Liver (tissue), 9 donors: ENCODE measurements around the gene HTR5A. TPM values are rescaled to one million over a fixed set of nuclear protein-coding genes. Genes with fewer than 3 reads are reported as not detected.

Experiments used
- DNase-seq: peaks from one replicate; pipeline ENCODE4 v3.0.0-alpha.2; 2017; ENCODE audit warnings: low spot score
- H3K27ac ChIP-seq, 2 donors: one replicate each; pipeline ENCODE4 v1.7.0; 2013; ENCODE audit warnings: inconsistent platforms in 2 of 2, low read length in 2 of 2, control low read depth in 1 of 2, low read depth in 1 of 2, mild to moderate bottlenecking in 1 of 2
- H3K27me3 ChIP-seq, 4 donors: one replicate each; pipeline versions ENCODE4 v1.6.1 to v1.7.0; 2013; ENCODE audit warnings: low read length in 3 of 4, inconsistent platforms in 1 of 4, mild to moderate bottlenecking in 1 of 4, moderate library complexity in 1 of 4; ENCODE audit not compliant: control insufficient read depth in 4 of 4, insufficient read depth in 4 of 4
- H3K36me3 ChIP-seq, 4 donors: one replicate each; pipeline versions ENCODE4 v1.6.1 to v1.7.0; 2013; ENCODE audit warnings: low read length in 3 of 4, mild to moderate bottlenecking in 3 of 4, low read depth in 1 of 4, moderate library complexity in 1 of 4; ENCODE audit not compliant: control insufficient read depth in 4 of 4, insufficient read depth in 3 of 4
- H3K4me1 ChIP-seq, 4 donors: one replicate each; pipeline versions ENCODE4 v1.6.1 to v1.7.0; 2013; ENCODE audit warnings: low read length in 3 of 4, mild to moderate bottlenecking in 3 of 4, moderate library complexity in 1 of 4; ENCODE audit not compliant: control insufficient read depth in 4 of 4, insufficient read depth in 4 of 4
- H3K4me3 ChIP-seq, 3 donors: one replicate each; pipeline versions ENCODE4 v1.6.1 to v1.7.0; 2013; ENCODE audit warnings: low read length in 3 of 3, control low read depth in 1 of 3, low read depth in 1 of 3, mild to moderate bottlenecking in 1 of 3
- H3K9ac ChIP-seq, 2 donors: one replicate each; pipeline ENCODE4 v1.7.0; 2013; ENCODE audit warnings: low read length in 2 of 2, mild to moderate bottlenecking in 2 of 2, moderate library complexity in 2 of 2, control low read depth in 1 of 2, low read depth in 1 of 2
- H3K9me3 ChIP-seq, 4 donors: one replicate each; pipeline versions ENCODE4 v1.6.1 to v1.7.0; 2013; ENCODE audit warnings: low read length in 3 of 4; ENCODE audit not compliant: control insufficient read depth in 4 of 4
- HNF4A ChIP-seq, 2 donors: conservative IDR thresholded peaks; 2 replicates each; pipeline ENCODE4 v1.6.1; 2016; ENCODE audit warnings: antibody characterized with exemption in 2 of 2, mild to moderate bottlenecking in 2 of 2
- HNF4G ChIP-seq: IDR thresholded peaks from 2 replicates; pipeline ENCODE4 v1.6.1; 2016; ENCODE audit warnings: antibody characterized with exemption
- MAX ChIP-seq: IDR thresholded peaks from 2 replicates; pipeline ENCODE4 v1.6.1; 2016; ENCODE audit warnings: antibody characterized with exemption
- NR2F2 ChIP-seq: IDR thresholded peaks from 2 replicates; pipeline ENCODE4 v1.6.1; 2016; ENCODE audit warnings: antibody characterized with exemption
- RAD21 ChIP-seq, 2 donors: IDR thresholded peaks; 2 replicates each; pipeline ENCODE4 v1.6.1; 2016; ENCODE audit warnings: antibody characterized with exemption in 2 of 2, mild to moderate bottlenecking in 2 of 2
- REST ChIP-seq: IDR thresholded peaks from 2 replicates; pipeline ENCODE4 v1.6.1; 2016; ENCODE audit warnings: antibody characterized with exemption, mild to moderate bottlenecking
- RXRA ChIP-seq, 2 donors: IDR thresholded peaks; 2 replicates each; pipeline ENCODE4 v1.6.1; 2017 to 2018; ENCODE audit warnings: antibody characterized with exemption in 2 of 2, mild to moderate bottlenecking in 1 of 2
- WGBS: extraction: QIAGEN DNeasy Blood & Tissue Kit; methylation state at CpG from one replicate; pipeline ENCODE4 v1.1.7; 2013; 5-methylcytosine and 5-hydroxymethylcytosine counted together
- polyA plus RNA-seq, 2 donors: library from polyadenylated mRNA; stranded (reverse) in 1 of 2; unstranded in 1 of 2; fragments of 200-250 nt in 1 of 2; fragments of >200 nt in 1 of 2; fragmentation: Nextera tagmentation in 1 of 2; extraction: Ambion mirVana in 1 of 2; gene quantifications; one replicate each; pipeline versions ENCODE4 v1.2.1 to v1.2.3, GENCODE V29; 2013 to 2015
- total RNA-seq, 2 donors: library from RNA; depleted of rRNA; stranded (reverse); fragments of >200 nt; gene quantifications; one replicate each; pipeline ENCODE4 v1.2.3, GENCODE V29; 2014
- TF ChIP-seq, protein P1 (sequence below): fragments of 150-350 bp; IDR thresholded peaks from 2 replicates; pipeline ENCODE4 v1.5.1; 2017; ENCODE audit warnings: improper control_type of control experiment, low read depth, low read length; ENCODE audit not compliant: missing input control
- donor health status: healthy.
- donor health status: healthy.
- donor health status: healthy.
- donor health status: healthy.
- donor health status: healthy.

The HTR5A gene
- not detected for total RNA-seq
- polyA plus RNA-seq = not detected

DNA sequence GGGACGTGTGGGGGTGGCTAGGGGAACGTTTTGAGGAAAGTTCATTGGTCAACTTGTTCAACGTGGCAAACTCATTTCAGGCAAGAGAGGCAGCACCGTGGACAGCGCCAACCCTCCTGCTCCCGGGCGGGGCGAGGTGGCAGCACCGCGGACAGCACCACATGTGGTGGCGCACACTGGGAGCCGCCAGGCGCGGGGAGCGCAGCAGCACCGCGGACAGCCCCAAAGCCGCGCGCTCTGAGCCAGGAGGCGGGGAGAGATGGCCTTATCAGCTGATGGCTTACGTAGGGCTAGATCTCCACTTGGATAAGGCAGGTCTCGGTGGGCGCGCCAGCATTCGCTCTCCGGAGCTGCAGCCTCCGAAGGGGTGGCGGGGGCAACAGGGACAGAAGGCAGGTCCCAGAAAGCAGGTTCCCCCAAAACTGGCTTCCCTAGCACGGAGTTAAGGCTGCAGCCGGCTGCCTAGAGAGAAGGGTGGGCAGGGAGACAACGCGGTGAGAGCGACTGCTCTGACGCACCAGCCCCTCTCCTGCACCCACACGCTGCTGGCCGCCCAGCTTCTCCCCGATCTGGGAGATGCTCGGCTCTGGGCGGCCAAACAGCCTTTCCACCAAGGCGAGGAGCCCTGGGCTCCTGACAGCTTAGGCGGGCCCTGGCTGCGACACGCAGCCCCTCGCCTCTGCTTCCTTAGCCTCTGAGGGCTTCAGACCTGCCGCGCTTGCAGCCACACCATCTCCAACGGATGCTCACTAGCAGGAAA is at the start of gene HTR5A:
Gene HTR5A, plus strand, starts transcription at position 333 of the 760 bp plus-strand sequence. CDS start 576 bp downstream, outside the sequence.
- H3K4me3 ChIP-seq = no peak within 1 kb of the TSS
- peaks cover 0 to 12% (median 4%) of the 10 kb centered on the region in 4 donors for H3K27me3 ChIP-seq
- DNase-seq = peak; percentile 81
- no peak within 1 kb of the TSS for H3K27ac ChIP-seq
- 7% methylated on average over 48 of the region's 48 CpGs for WGBS
- TF ChIP-seq REST = peak; percentile 100
- peak; percentile 33 to 52 for TF ChIP-seq RAD21 (IDR thresholded peaks at IDR 0.05)
- no peak for TF ChIP-seq RXRA (IDR thresholded peaks at IDR 0.05)
- TF ChIP-seq, protein P1, sequence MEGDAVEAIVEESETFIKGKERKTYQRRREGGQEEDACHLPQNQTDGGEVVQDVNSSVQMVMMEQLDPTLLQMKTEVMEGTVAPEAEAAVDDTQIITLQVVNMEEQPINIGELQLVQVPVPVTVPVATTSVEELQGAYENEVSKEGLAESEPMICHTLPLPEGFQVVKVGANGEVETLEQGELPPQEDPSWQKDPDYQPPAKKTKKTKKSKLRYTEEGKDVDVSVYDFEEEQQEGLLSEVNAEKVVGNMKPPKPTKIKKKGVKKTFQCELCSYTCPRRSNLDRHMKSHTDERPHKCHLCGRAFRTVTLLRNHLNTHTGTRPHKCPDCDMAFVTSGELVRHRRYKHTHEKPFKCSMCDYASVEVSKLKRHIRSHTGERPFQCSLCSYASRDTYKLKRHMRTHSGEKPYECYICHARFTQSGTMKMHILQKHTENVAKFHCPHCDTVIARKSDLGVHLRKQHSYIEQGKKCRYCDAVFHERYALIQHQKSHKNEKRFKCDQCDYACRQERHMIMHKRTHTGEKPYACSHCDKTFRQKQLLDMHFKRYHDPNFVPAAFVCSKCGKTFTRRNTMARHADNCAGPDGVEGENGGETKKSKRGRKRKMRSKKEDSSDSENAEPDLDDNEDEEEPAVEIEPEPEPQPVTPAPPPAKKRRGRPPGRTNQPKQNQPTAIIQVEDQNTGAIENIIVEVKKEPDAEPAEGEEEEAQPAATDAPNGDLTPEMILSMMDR = no peak
- TF ChIP-seq MAX = peak; percentile 72
- H3K36me3 ChIP-seq = no peaks in the 10 kb centered on the region
- H3K9ac ChIP-seq = no peak within 1 kb of the TSS
- no peaks in the 10 kb centered on the region for H3K4me1 ChIP-seq
- H3K9me3 ChIP-seq = no peaks in the 10 kb centered on the region

- Histone ChIP-seq H3K4me3 (no peak overlapping the region), H3K9ac (no peak overlapping the region), H3K27me3 (peaks cover 0 to 3% (median 0%) of the 10 kb centered on the region in 4 donors), H3K4me1 (no peaks in the 10 kb centered on the region), H3K27ac (no peak overlapping the region), H3K9me3 (no peaks in the 10 kb centered on the region), H3K36me3 (no peaks in the 10 kb centered on the region)
- whole genome bisulfite sequencing = 76% methylated on average over 5 of the region's 5 CpGs
- DNase-seq = no peak
- TF ChIP-seq RXRA (IDR thresholded peaks at IDR 0.05) (no peak), HNF4G (no peak), NR2F2 (no peak), REST (no peak), HNF4A (conservative IDR thresholded peaks at IDR 0.05) (no peak)
These were observed 49.1 kb upstream of the HTR5A start for GRCh38 chr7:155020996-155021395.
